GM10248 (cell line): ENCODE results near the gene SLC40A1.

ENCODE experiments used
- CTCF ChIA-PET: fragments of 300-600 bp; sonication (Branson Sonifier 250); formaldehyde crosslinking; extraction: SDS; loops from one replicate; lab custom pipeline; 2021; ENCODE audit warnings: antibody characterized with exemption; lab: Yijun Ruan, JAX
- POLR2A ChIA-PET: fragments of 350-650 bp; sonication (Branson Sonifier 250); formaldehyde crosslinking; extraction: SDS; loops from one replicate; lab custom pipeline; 2020; ENCODE audit warnings: antibody characterized with exemption; lab: Yijun Ruan, JAX
- DNase-seq: peaks from one replicate; pipeline ENCODE4 v3.0.0; 2012; ENCODE audit errors: extremely low spot score
- TF ChIP-seq, protein P1 (sequence below): IDR thresholded peaks from 2 replicates; pipeline ENCODE4 v1.5.1; 2012; ENCODE audit warnings: mild to moderate bottlenecking, low read depth; ENCODE audit errors: extremely low read depth, missing control alignments, control extremely low read depth

The SLC40A1 gene

DNA sequence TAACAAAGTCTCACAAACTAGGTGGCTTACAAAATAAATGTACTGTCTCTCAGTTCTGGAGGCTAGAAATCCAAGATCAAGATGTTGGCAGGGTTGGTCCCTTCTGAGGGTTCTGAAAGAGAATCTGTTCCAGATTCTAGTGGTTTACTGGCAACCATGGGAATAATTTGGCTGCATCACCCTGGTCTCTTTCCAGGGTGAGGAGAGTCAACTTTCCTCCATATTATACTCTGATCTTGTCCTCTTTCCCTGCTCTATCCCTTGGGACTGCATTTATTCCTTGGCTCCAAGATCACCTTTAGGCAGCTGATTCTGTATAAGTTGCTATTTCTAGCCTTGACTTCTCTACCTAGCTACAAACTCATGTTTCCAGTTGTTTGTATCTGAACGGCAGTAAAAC lies 35.2 kb downstream of the SLC40A1 start:
- DNase-seq, result no peak
- ChIA-PET CTCF (no interaction called here), POLR2A (no interaction called here)
- TF ChIP-seq, protein P1, sequence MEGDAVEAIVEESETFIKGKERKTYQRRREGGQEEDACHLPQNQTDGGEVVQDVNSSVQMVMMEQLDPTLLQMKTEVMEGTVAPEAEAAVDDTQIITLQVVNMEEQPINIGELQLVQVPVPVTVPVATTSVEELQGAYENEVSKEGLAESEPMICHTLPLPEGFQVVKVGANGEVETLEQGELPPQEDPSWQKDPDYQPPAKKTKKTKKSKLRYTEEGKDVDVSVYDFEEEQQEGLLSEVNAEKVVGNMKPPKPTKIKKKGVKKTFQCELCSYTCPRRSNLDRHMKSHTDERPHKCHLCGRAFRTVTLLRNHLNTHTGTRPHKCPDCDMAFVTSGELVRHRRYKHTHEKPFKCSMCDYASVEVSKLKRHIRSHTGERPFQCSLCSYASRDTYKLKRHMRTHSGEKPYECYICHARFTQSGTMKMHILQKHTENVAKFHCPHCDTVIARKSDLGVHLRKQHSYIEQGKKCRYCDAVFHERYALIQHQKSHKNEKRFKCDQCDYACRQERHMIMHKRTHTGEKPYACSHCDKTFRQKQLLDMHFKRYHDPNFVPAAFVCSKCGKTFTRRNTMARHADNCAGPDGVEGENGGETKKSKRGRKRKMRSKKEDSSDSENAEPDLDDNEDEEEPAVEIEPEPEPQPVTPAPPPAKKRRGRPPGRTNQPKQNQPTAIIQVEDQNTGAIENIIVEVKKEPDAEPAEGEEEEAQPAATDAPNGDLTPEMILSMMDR, result no peak

- POLR2A ChIA-PET, result no interaction called here
- TF ChIP-seq, protein P1, result no peak
- DNase-seq, result no peak
- CTCF ChIA-PET, result no interaction called here
Measured at GRCh38 chr2:189544318-189545042, 36.1 kb downstream of the SLC40A1 start.

- TF ChIP-seq, protein P1, result no peak
- ChIA-PET CTCF (no interaction called here), POLR2A (no interaction called here)
- no peak for DNase-seq
Measured at GRCh38 chr2:189543367-189543766, 37.2 kb downstream of the SLC40A1 start.

- CTCF ChIA-PET, result interaction anchor here (1.2 kb wide), 1 partner anchor 19 kb away, joined by 3 read pairs; no protein-coding TSS in a partner anchor
- no peak for DNase-seq
- POLR2A ChIA-PET, result no interaction called here
- TF ChIP-seq, protein P1, result no peak
Measured at GRCh38 chr2:189542145-189542882, 38.3 kb downstream of the SLC40A1 start.

DNA sequence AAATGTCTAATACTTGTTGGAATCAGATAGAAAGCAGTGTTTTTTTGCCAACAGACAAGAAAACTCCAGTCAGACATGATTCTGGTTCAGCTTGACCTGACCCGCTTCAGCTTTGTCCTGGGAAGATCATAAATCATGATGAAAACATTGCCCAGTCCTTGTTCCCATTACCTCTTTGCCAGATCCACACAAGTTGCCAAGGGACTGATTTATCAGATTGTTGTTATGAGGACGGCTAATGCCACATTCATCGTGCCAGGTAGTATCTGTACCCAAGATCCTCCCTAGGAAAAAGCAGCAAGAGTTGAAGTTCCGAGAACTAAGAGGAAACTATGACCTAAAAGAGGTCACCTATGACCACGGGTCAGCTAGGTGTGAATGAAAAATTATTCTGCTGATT lies 39.0 kb downstream of the SLC40A1 start:
- DNase-seq, result no peak
- CTCF ChIA-PET, result interaction anchor here (1.2 to 1.3 kb wide), 2 partner anchors 10 to 20 kb away, joined by 3 read pairs; no protein-coding TSS in a partner anchor
- POLR2A ChIA-PET, result no interaction called here
- TF ChIP-seq, protein P1, result no peak

DNA sequence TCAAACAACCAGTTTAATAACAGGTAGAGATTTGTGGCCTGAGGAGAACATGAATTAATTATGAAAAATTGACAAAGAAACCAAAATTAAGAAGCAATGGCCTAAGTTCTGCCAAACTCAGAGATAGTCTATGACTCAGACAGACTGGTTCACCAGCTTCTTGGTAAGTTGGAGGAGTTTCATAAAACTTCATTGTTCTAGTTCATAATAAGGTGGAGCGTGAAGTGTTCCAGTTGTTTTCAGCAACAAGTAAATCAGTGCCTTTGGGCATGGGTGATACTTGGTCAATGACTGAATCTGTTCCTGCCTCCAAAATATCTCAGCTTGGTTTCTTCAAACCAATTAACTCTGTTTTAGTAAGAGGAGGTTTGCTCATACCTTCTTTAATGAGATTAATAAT lies 40.0 kb downstream of the SLC40A1 start:
- TF ChIP-seq, protein P1, result no peak
- DNase-seq, result no peak
- POLR2A ChIA-PET, result no interaction called here
- CTCF ChIA-PET, result interaction anchor here (1.3 to 1.6 kb wide), 2 partner anchors 9 to 14 kb away, joined by 3 read pairs; no protein-coding TSS in a partner anchor
